ENCODE results near the gene PTPRD. TPM values are rescaled to one million over a fixed set of nuclear protein-coding genes. Genes with fewer than 3 reads are reported as not detected.
"Not testable (repeated sequence)": the region's sequence is repeated elsewhere in the genome, so short reads cannot be mapped to it uniquely, and the experiment has no call there.

The PTPRD gene
- total RNA-seq, 1 donor: 26.3 TPM

GRCh38 chr9:9099646-9100045 lies 1513.2 kb downstream of the PTPRD start:
- no peak overlapping the region for H3K4me3 ChIP-seq (ENCODE audit: low read depth, low read length)
- DNase-seq (ENCODE audit: low read depth): no peak
- no peak for TF ChIP-seq CTCF (IDR thresholded peaks at IDR 0.05; ENCODE audit: insufficient read depth, low read depth, low read length)

GRCh38 chr9:9097254-9097653 lies 1515.5 kb downstream of the PTPRD start:
- not testable (repeated sequence) for H3K4me3 ChIP-seq (ENCODE audit: low read depth, low read length); DNase-seq (ENCODE audit: low read depth)

GRCh38 chr9:9091387-9091786 lies 1521.4 kb downstream of the PTPRD start:
- no peak for TF ChIP-seq CTCF (IDR thresholded peaks at IDR 0.05; ENCODE audit: insufficient read depth, low read depth, low read length)
- no peak for DNase-seq (ENCODE audit: low read depth)
- no peak overlapping the region for H3K4me3 ChIP-seq (ENCODE audit: low read depth, low read length)

GRCh38 chr9:9079473-9079872 lies 1533.3 kb downstream of the PTPRD start:
- H3K4me3 ChIP-seq (ENCODE audit: low read depth, low read length): no peak overlapping the region
- no peak for DNase-seq (ENCODE audit: low read depth)
- no peak for TF ChIP-seq CTCF (IDR thresholded peaks at IDR 0.05; ENCODE audit: insufficient read depth, low read depth, low read length)

GRCh38 chr9:9078301-9078700 lies 1534.5 kb downstream of the PTPRD start:
- no peak for TF ChIP-seq CTCF (IDR thresholded peaks at IDR 0.05; ENCODE audit: insufficient read depth, low read depth, low read length)
- H3K4me3 ChIP-seq (ENCODE audit: low read depth, low read length): no peak overlapping the region
- no peak for DNase-seq (ENCODE audit: low read depth)

- no peak for DNase-seq (ENCODE audit: low read depth)
- no peak for TF ChIP-seq CTCF (IDR thresholded peaks at IDR 0.05; ENCODE audit: insufficient read depth, low read depth, low read length)
- no peak overlapping the region for H3K4me3 ChIP-seq (ENCODE audit: low read depth, low read length)
Measured at GRCh38 chr9:9061627-9062026, 1551.2 kb downstream of the PTPRD start.

- no peak for DNase-seq (ENCODE audit: low read depth)
- H3K4me3 ChIP-seq (ENCODE audit: low read depth, low read length): no peak overlapping the region
- no peak for TF ChIP-seq CTCF (IDR thresholded peaks at IDR 0.05; ENCODE audit: insufficient read depth, low read depth, low read length)
Measured at GRCh38 chr9:9054354-9054992, 1558.3 kb downstream of the PTPRD start.

Measured in fibroblast of villous mesenchyme (primary cell).